ENCODE measurements around the gene ZNF805. TPM values are rescaled to one million over a fixed set of nuclear protein-coding genes. Genes with fewer than 3 reads are reported as not detected.

ZNF805 gene
- total and polyA plus RNA-seq, 2 of the 4 experiments (the other 2 are of a cell fraction): 3.0 to 32.3 TPM

DNA sequence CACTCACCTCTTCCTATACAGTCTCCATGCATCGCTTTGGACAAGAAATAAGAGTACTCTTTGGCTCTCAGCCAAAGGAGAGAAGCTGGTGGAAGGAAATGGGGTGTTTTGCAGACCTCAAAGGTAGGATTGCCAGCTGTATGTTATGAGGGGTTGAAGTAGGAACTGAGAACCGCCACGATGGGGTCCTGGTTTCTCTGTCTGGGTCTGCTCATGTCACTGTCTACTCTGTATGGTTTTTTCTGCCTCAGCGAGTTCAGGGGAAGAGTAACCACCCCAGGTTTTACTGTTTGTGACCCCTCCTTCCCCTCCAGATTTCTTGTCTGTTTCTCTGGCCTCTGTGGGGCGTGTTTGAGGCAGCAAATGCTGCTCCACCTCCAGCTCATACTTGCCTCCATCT, 4.1 kb downstream of the ZNF805 start:
- CTCF ChIA-PET: no interaction called here
- intact Hi-C loops (cut with micrococcal nuclease): no loop called here
- POLR2A ChIA-PET (ENCODE audit: unreplicated experiment): no interaction called here

More for the DNA sequence above, 4.1 kb downstream of the ZNF805 start:
- Histone ChIP-seq H3K18ac (ENCODE audit: low read depth, low read length) (no peak overlapping the region), H3K9me1 (ENCODE audit: insufficient read depth, low read length) (peaks cover 15% of the 10 kb centered on the region), H3K4ac (ENCODE audit: low read depth, low read length) (no peak overlapping the region), H3K27ac (ENCODE audit: insufficient read depth, low read length) (no peak overlapping the region), H3K23ac (ENCODE audit: low read depth, low read length) (no peak overlapping the region), H3K9ac (ENCODE audit: low read depth, low read length) (no peak overlapping the region), H2BK5ac (ENCODE audit: low read depth, low read length, poor library complexity, severe bottlenecking) (no peak overlapping the region), H2BK15ac (ENCODE audit: low read depth, low read length) (no peak overlapping the region), H4K5ac (ENCODE audit: low read depth, low read length) (no peak overlapping the region), H4K91ac (ENCODE audit: insufficient read depth, low read depth, low read length) (no peak overlapping the region), H4K8ac (ENCODE audit: low read depth in 2 of 2, low read length in 2 of 2) (no peak overlapping the region), H2AFZ (replicated peaks; ENCODE audit: low read length, poor library complexity) (no peak overlapping the region), H3K14ac (replicated peaks; ENCODE audit: low read depth, low read length) (no peak overlapping the region), H2AK5ac (ENCODE audit: low read depth, low read length) (no peak overlapping the region), H3K4me1 (ENCODE audit: control insufficient read depth, insufficient read depth, low read length) (peaks cover 9% of the 10 kb centered on the region), H3K79me1 (ENCODE audit: low read depth in 1 of 2, low read length in 2 of 2) (peaks cover 48 to 75% of the 10 kb centered on the region in 2 experiments), H4K20me1 (ENCODE audit: insufficient read depth, low read length) (peaks cover 17% of the 10 kb centered on the region; the same call in 1 of the 2 replicates), H3K36me3 (ENCODE audit: control insufficient read depth, insufficient read depth, low read length) (peaks cover 42% of the 10 kb centered on the region), H2BK20ac (ENCODE audit: low read depth, low read length) (no peak overlapping the region), H2BK120ac (ENCODE audit: low read depth, low read length) (no peak overlapping the region), H3K4me2 (ENCODE audit: low read depth, low read length) (no peak overlapping the region), H3K27me3 (ENCODE audit: control insufficient read depth, insufficient read depth, low read length) (no peaks in the 10 kb centered on the region), H3K4me3 (ENCODE audit: insufficient read depth, low read depth, low read length) (no peak overlapping the region), H3K56ac (ENCODE audit: extremely low read depth, insufficient read depth, low read length) (no peak overlapping the region), H2AK9ac (replicated peaks; ENCODE audit: low read depth, low read length, poor library complexity) (no peak overlapping the region), H3K9me3 (ENCODE audit: control insufficient read depth, insufficient read depth, low read length) (no peaks in the 10 kb centered on the region)
- BruUV-seq (replicated peaks): no TSS peak
- TF ChIP-seq CTCF (conservative IDR thresholded peaks at IDR 0.05; ENCODE audit: low read depth, low read length) (no peak), MAFK (IDR thresholded peaks at IDR 0.05; ENCODE audit: low read depth, low read length) (no peak)
- dilution Hi-C loops (cut with HindIII; ENCODE audit: low sequenced_read_pairs, unreplicated experiment): no loop called here
- WGBS, 2 experiments (ENCODE audit: extremely low coverage in 2 of 2, insufficient read length in 1 of 2): 100% methylated on average over 1 of the region's 5 CpGs; no CpG with 5 or more reads in 1 of the 2 experiments
- ATAC-seq (ENCODE audit: low read depth) (no peak), DNase-seq (no peak)
- in situ Hi-C loops (cut with MboI; ENCODE audit: low sequenced_read_pairs): no loop called here
